Lung (tissue), 12 donors: ENCODE measurements around the gene C1QTNF3. TPM values are rescaled to one million over a fixed set of nuclear protein-coding genes. Genes with fewer than 3 reads are reported as not detected.

Experiments used
- ATAC-seq: fragments of 200-7000 bp; cut with Tn5 transposase; one replicate; pipeline ENCODE4 v1.9.1; 2020; ENCODE audit warnings: moderate number of reproducible peaks; ENCODE audit not compliant: insufficient read depth, low FRiP score
- DNase-seq, 3 donors: peaks; one replicate each; pipeline ENCODE4 v3.0.0-alpha.2; 2013 to 2017
- H3K27ac ChIP-seq, 2 donors: one replicate each; pipeline ENCODE4 v1.5.1; 2013; ENCODE audit warnings: mild to moderate bottlenecking in 2 of 2, moderate library complexity in 2 of 2, control low read depth in 1 of 2, inconsistent platforms in 1 of 2, low read depth in 1 of 2, low read length in 1 of 2
- H3K27me3 ChIP-seq, 3 donors: one replicate each; pipeline ENCODE4 v1.5.1; 2013; ENCODE audit warnings: low read length in 2 of 3; ENCODE audit not compliant: control insufficient read depth in 3 of 3, insufficient read depth in 3 of 3
- H3K36me3 ChIP-seq, 4 donors: one replicate each; pipeline ENCODE4 v1.5.1; 2013; ENCODE audit warnings: low read length in 4 of 4, mild to moderate bottlenecking in 1 of 4, moderate library complexity in 1 of 4; ENCODE audit not compliant: control insufficient read depth in 4 of 4, insufficient read depth in 4 of 4
- H3K4me1 ChIP-seq, 5 donors: one replicate each; pipeline ENCODE4 v1.5.1; 2013; ENCODE audit warnings: low read length in 5 of 5, mild to moderate bottlenecking in 2 of 5, moderate library complexity in 1 of 5; ENCODE audit not compliant: control insufficient read depth in 5 of 5, insufficient read depth in 5 of 5
- H3K4me3 ChIP-seq: one replicate; pipeline ENCODE4 v1.5.1; 2013; ENCODE audit warnings: mild to moderate bottlenecking, control low read depth, moderate library complexity
- H3K9ac ChIP-seq, 2 donors: one replicate each; pipeline ENCODE4 v1.5.1; 2013; ENCODE audit warnings: low read length in 2 of 2, control low read depth in 1 of 2; ENCODE audit not compliant: insufficient read depth in 1 of 2
- H3K9me3 ChIP-seq, 4 donors: one replicate each; pipeline ENCODE4 v1.5.1; 2013; ENCODE audit warnings: low read length in 3 of 4, mild to moderate bottlenecking in 1 of 4, moderate library complexity in 1 of 4; ENCODE audit not compliant: control insufficient read depth in 4 of 4, insufficient read depth in 3 of 4
- WGBS, 2 donors: extraction: QIAGEN DNeasy Blood & Tissue Kit; methylation state at CpG; one replicate each; pipeline ENCODE4 v1.1.7; 2013; 5-methylcytosine and 5-hydroxymethylcytosine counted together
- polyA plus RNA-seq, 2 donors: library from polyadenylated mRNA; stranded (reverse); fragments of 200-250 nt; gene quantifications; one replicate each; pipeline ENCODE4 v1.2.1, GENCODE V29; 2013
- total RNA-seq, 2 donors: library from RNA; depleted of rRNA in 1 of 2; stranded (reverse); fragments of >200 nt in 1 of 2; gene quantifications; one replicate each; pipeline ENCODE4 v1.2.1, GENCODE V29; 2014 to 2021
- TF ChIP-seq, protein P1 (sequence below): IDR thresholded peaks from 2 replicates; pipeline ENCODE4 v1.5.1; 2012; ENCODE audit warnings: mild to moderate bottlenecking; ENCODE audit errors: control extremely low read depth, extremely low read depth
- donor health status: control.
- donor health status: control.
- donor health status: Bipolar disorder and iron deficiency.
- donor health status: healthy.
- donor health status: DM: yes; HTN: yes; CAD: no.

C1QTNF3 gene
- total and polyA plus RNA-seq, 4 donors: 0.92 to 20.3 (median 3.9) TPM

DNA sequence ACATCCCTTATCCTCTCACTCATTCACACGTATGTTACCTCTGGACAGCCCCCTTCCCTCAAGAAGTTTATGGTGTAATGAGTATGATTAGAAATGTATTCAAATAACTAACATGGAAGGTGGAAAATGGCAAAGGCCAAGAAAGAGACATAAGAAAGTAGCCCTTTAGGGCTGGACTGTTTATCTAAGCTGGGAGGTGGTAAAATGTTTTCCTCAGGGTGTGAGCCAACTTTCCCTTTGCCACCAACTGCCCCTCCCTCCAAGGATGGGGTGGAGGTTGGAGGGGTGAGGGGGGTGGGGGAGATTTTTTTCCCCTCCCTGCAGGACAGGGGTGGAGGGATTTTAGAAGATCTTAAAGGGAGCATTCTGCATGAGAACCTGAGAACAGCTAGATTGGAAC lies 66.7 kb downstream of the C1QTNF3 start:
- TF ChIP-seq, protein P1, sequence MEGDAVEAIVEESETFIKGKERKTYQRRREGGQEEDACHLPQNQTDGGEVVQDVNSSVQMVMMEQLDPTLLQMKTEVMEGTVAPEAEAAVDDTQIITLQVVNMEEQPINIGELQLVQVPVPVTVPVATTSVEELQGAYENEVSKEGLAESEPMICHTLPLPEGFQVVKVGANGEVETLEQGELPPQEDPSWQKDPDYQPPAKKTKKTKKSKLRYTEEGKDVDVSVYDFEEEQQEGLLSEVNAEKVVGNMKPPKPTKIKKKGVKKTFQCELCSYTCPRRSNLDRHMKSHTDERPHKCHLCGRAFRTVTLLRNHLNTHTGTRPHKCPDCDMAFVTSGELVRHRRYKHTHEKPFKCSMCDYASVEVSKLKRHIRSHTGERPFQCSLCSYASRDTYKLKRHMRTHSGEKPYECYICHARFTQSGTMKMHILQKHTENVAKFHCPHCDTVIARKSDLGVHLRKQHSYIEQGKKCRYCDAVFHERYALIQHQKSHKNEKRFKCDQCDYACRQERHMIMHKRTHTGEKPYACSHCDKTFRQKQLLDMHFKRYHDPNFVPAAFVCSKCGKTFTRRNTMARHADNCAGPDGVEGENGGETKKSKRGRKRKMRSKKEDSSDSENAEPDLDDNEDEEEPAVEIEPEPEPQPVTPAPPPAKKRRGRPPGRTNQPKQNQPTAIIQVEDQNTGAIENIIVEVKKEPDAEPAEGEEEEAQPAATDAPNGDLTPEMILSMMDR: no peak
- Histone ChIP-seq H3K36me3 (no peaks in the 10 kb centered on the region), H3K9ac (no peak overlapping the region), H3K27ac (no peak overlapping the region), H3K4me1 (peaks cover 0 to 14% (median 3%) of the 10 kb centered on the region in 5 donors), H3K9me3 (no peaks in the 10 kb centered on the region), H3K27me3 (no peaks in the 10 kb centered on the region), H3K4me3 (no peak overlapping the region)
- ATAC-seq (no peak), DNase-seq (no peak)
- WGBS, 2 donors: 68 to 92% methylated on average over 1 of the region's 1 CpG

DNA sequence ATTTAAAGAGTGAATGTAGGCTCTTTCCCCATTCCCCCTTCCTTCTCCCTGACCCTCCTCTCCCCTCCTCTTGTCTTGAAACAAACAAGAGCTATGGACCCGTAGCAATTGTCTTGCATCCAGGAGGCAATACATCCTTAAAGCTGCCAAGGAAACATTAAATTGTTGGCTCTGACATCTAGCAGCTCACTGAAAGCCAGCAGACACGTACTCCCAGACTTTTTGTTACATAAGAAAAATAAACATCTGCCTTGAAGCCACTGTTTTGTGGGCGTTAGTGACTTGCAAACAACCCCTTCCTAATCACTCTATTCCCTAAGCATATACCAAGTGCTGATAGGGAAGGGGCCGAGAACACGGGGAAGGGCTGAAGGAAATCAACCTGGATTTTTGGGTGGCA lies 67.2 kb downstream of the C1QTNF3 start:
- ATAC-seq: no peak
- TF ChIP-seq, protein P1: no peak
- no peak overlapping the region for H3K4me3 ChIP-seq
- peak; percentile 43 to 91 (median 85) for DNase-seq
- WGBS, 2 donors: 42 to 64% methylated on average over 5 of the region's 5 CpGs
- H3K4me1 ChIP-seq: peaks cover 0 to 14% (median 2%) of the 10 kb centered on the region in 5 donors
- no peak overlapping the region for H3K9ac ChIP-seq
- no peaks in the 10 kb centered on the region for H3K36me3 ChIP-seq
- no peaks in the 10 kb centered on the region for H3K9me3 ChIP-seq
- no peak overlapping the region for H3K27ac ChIP-seq
- H3K27me3 ChIP-seq: no peaks in the 10 kb centered on the region

DNA sequence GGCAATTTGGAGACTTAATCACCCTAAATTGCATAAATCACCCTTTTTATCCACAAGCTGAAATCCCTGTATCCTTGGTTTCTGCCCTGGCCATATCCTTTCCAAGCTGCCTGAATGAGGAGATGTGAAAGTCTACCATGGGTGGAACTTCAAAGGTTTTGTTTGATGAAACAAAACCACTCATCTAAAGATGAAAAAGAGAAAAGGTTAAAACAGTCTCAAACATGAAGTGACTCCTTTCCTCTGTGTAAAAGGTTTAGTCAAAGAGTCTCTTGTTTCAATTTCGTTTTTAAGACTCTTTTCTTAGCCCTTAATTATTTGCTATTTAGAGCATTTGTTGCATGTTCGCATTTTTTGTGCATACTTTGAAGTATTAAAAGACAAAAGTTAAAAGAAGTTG lies 69.7 kb downstream of the C1QTNF3 start:
- Histone ChIP-seq H3K27ac (no peak overlapping the region), H3K4me1 (peaks cover 0 to 19% (median 4%) of the 10 kb centered on the region in 5 donors), H3K9me3 (no peaks in the 10 kb centered on the region), H3K27me3 (no peaks in the 10 kb centered on the region), H3K36me3 (no peaks in the 10 kb centered on the region), H3K9ac (no peak overlapping the region), H3K4me3 (no peak overlapping the region)
- no peak for ATAC-seq
- TF ChIP-seq, protein P1: no peak
- no peak for DNase-seq
- 69 to 90% methylated on average over 2 of the region's 2 CpGs for WGBS, 2 donors
